Neural progenitor cell (in vitro differentiated cells): Measurements from ENCODE around the gene NOP16. TPM values are rescaled to one million over a fixed set of nuclear protein-coding genes. Genes with fewer than 3 reads are reported as not detected.

Experiments used
- DNase-seq: peaks from one replicate; pipeline ENCODE4 v3.0.0-alpha.2; 2016; ENCODE audit warnings: low spot score
- H2AFZ ChIP-seq: fragments of 200-600 bp; sonication (generic); replicated peaks from 2 replicates; pipeline ENCODE4 v1.6.1; 2016; ENCODE audit warnings: antibody characterized with exemption
- H3F3A ChIP-seq: fragments of 200-600 bp; sonication (generic); 2 replicates; pipeline ENCODE4 v1.6.1; 2016; ENCODE audit warnings: antibody characterized with exemption, low read depth
- H3K27ac ChIP-seq: fragments of 200-600 bp; sonication (generic); 2 replicates; pipeline ENCODE4 v1.5.1; 2016; ENCODE audit warnings: mild to moderate bottlenecking
- H3K27me3 ChIP-seq: fragments of 200-600 bp; sonication (generic); 2 replicates; pipeline ENCODE4 v1.6.1; 2016; ENCODE audit warnings: mild to moderate bottlenecking, moderate library complexity
- H3K36me3 ChIP-seq: fragments of 200-600 bp; sonication (generic); 2 replicates; pipeline ENCODE4 v1.5.1; 2016
- H3K4me1 ChIP-seq: fragments of 200-600 bp; sonication (generic); 2 replicates; pipeline ENCODE4 v1.6.1; 2016; ENCODE audit warnings: mixed run types
- H3K4me2 ChIP-seq: fragments of 200-600 bp; sonication (generic); 2 replicates; pipeline ENCODE4 v1.6.1; 2016
- H3K4me3 ChIP-seq: fragments of 200-600 bp; sonication (generic); 2 replicates; pipeline ENCODE4 v1.5.1; 2016
- H3K79me2 ChIP-seq: fragments of 200-600 bp; sonication (generic); 2 replicates; pipeline ENCODE4 v1.6.1; 2016; ENCODE audit warnings: low read depth
- H3K9ac ChIP-seq: fragments of 200-600 bp; sonication (generic); 2 replicates; pipeline ENCODE4 v1.6.1; 2016
- H3K9me3 ChIP-seq: fragments of 200-600 bp; sonication (generic); 2 replicates; pipeline ENCODE4 v1.5.1; 2016; ENCODE audit warnings: low read depth
- H4K20me1 ChIP-seq: fragments of 200-600 bp; sonication (generic); 2 replicates; pipeline ENCODE4 v1.6.1; 2016; ENCODE audit warnings: low read depth
- H3K27ac Mint-ChIP-seq: 3 replicates; pipeline ENCODE4 v1.8.0; 2021; ENCODE audit warnings: mixed read lengths
- H3K27me3 Mint-ChIP-seq: 2 replicates; pipeline ENCODE4 v1.8.0; 2022; ENCODE audit warnings: low read depth, mild to moderate bottlenecking, inconsistent platforms, moderate library complexity, mixed read lengths; ENCODE audit not compliant: insufficient read depth
- H3K36me3 Mint-ChIP-seq: 3 replicates; pipeline ENCODE4 v1.8.0; 2021; ENCODE audit warnings: mixed read lengths
- H3K4me1 Mint-ChIP-seq: 3 replicates; pipeline ENCODE4 v1.8.0; 2021; ENCODE audit warnings: mixed read lengths
- H3K4me3 Mint-ChIP-seq: 3 replicates; pipeline ENCODE4 v1.8.0; 2021; ENCODE audit warnings: mild to moderate bottlenecking, moderate library complexity, mixed read lengths
- H3K9me3 Mint-ChIP-seq: 3 replicates; pipeline ENCODE4 v1.8.0; 2020; ENCODE audit warnings: mixed read lengths
- EZH2 ChIP-seq: fragments of 200-600 bp; sonication (generic); IDR thresholded peaks from 2 replicates; pipeline ENCODE4 v1.6.1; 2017; ENCODE audit warnings: antibody characterized with exemption, mild to moderate bottlenecking, moderate library complexity
- EZH2phosphoT487 ChIP-seq: fragments of 200-600 bp; sonication (generic); IDR thresholded peaks from 2 replicates; pipeline ENCODE4 v1.6.1; 2017; ENCODE audit warnings: antibody characterized with exemption
- total RNA-seq: library from RNA; depleted of rRNA; stranded (reverse); fragments of >200 nt; gene quantifications from 2 replicates; pipeline ENCODE4 v1.2.3, GENCODE V29; 2015; ENCODE audit warnings: low replicate concordance
- TF ChIP-seq, protein P1 (sequence below): fragments of 200-600 bp; sonication (generic); IDR thresholded peaks from 2 replicates; pipeline ENCODE4 v1.5.1; 2017; ENCODE audit warnings: antibody characterized with exemption, mild to moderate bottlenecking

NOP16 gene
- total RNA-seq, 1 donor from 2014 or later, result 10.3 TPM

DNA sequence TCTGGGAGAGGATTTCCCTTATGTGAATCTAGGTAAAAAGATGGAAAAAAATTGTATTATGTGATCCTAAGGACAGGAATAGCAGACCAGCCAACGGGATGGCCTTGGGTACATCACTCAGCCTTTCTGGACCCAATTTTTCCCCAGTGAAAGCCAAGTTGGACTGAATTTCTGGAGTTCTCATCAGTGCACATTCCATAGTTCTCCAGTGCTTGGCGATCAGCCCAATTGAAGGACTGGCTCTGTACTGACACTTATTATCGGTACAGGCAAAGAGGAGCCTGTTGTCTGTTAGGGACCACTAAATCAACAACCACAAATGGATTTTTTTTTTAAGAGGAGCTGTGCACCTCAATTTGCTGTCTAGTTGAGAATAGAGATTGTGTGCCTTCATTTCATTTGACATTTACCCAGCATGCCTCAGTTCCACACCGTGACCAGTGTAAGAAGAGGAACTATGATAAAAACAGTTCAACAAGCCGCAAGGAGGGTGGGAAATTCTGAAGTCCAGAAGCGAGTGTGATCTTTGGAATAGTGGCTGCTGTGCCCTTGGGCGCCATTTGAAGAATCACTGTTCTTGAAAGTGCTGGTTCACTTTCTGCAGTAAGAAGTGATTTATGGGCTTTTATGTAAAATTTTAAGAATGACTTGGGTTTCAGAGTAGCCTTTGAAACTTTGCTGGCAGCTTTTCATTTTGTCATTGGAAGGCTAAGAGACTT, 15.1 kb downstream of the NOP16 start:
- H3K27ac Mint-ChIP-seq, result no peak overlapping the region
- H3K4me3 Mint-ChIP-seq, result no peak overlapping the region

DNA sequence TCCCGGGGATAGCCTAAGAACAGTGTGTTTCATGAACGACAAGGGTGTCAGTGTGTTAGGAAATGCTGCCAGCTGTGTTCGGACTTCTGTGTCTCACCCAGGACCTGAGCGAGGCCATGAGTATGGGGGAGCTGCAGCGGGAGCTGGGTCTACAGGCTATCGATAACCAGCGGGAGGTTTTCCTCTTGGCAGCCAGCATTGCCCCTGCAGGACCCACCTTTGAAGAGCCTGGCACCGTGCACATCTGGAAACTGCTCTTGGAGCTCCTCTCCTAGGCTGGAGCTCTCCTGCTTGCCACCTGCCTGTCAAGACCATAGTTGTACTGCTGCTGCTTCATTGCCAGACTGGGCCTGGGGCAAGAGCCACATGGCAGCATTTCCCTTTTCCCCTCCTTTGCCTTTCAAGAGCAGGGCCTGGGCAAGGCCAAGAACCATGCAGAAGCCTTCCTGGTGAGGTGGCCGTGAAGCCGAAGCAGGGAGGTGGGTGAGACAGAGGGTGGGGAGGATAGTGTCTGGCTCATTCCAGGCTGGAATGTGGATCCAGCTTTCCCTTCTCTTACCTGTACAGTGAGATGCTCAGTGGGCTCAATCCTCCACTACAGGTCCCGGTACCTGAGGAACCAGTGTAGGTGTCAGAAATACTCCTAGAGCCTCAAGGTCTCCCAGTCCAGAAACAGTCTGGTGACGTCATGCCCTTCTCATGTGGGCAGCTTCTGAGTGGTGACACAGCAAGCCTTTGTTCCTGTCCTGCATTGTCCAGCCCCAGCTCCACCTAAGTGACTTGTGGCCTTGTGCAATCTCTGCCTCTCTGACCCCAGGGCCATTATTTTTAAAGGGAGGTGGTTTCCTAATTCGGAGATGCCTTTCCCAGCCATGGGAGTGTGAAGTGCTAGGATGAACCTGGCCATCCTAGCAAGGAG, 16.5 kb downstream of the NOP16 start:
- H3K4me1 Mint-ChIP-seq, result no peaks in the 10 kb centered on the region
- H3K36me3 ChIP-seq, result no peaks in the 10 kb centered on the region
- no peaks in the 10 kb centered on the region for H3K4me1 ChIP-seq
- no peak for DNase-seq
- peaks cover 7% of the 10 kb centered on the region for H4K20me1 ChIP-seq
- no peak overlapping the region for H2AFZ ChIP-seq
- H3K4me3 Mint-ChIP-seq, result no peak overlapping the region
- TF ChIP-seq EZH2phosphoT487 (no peak), EZH2 (no peak)
- TF ChIP-seq, protein P1, sequence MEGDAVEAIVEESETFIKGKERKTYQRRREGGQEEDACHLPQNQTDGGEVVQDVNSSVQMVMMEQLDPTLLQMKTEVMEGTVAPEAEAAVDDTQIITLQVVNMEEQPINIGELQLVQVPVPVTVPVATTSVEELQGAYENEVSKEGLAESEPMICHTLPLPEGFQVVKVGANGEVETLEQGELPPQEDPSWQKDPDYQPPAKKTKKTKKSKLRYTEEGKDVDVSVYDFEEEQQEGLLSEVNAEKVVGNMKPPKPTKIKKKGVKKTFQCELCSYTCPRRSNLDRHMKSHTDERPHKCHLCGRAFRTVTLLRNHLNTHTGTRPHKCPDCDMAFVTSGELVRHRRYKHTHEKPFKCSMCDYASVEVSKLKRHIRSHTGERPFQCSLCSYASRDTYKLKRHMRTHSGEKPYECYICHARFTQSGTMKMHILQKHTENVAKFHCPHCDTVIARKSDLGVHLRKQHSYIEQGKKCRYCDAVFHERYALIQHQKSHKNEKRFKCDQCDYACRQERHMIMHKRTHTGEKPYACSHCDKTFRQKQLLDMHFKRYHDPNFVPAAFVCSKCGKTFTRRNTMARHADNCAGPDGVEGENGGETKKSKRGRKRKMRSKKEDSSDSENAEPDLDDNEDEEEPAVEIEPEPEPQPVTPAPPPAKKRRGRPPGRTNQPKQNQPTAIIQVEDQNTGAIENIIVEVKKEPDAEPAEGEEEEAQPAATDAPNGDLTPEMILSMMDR, result no peak
- H3F3A ChIP-seq, result no peaks in the 10 kb centered on the region
- no peak overlapping the region for H3K27ac ChIP-seq
- no peak overlapping the region for H3K9ac ChIP-seq
- H3K4me2 ChIP-seq, result no peak overlapping the region
- H3K27me3 Mint-ChIP-seq, result peaks cover 5% of the 10 kb centered on the region
- no peaks in the 10 kb centered on the region for H3K9me3 ChIP-seq
- H3K4me3 ChIP-seq, result no peak overlapping the region
- H3K79me2 ChIP-seq, result no peaks in the 10 kb centered on the region
- peaks cover 7% of the 10 kb centered on the region for H3K27me3 ChIP-seq
- H3K36me3 Mint-ChIP-seq, result peaks cover 28% of the 10 kb centered on the region
- no peaks in the 10 kb centered on the region for H3K9me3 Mint-ChIP-seq
- H3K27ac Mint-ChIP-seq, result no peak overlapping the region

More for the DNA sequence above, 15.1 kb downstream of the NOP16 start:
- H3K27ac ChIP-seq, result no peak overlapping the region
- no peaks in the 10 kb centered on the region for H4K20me1 ChIP-seq
- H3K36me3 Mint-ChIP-seq, result peaks cover 17% of the 10 kb centered on the region
- no peaks in the 10 kb centered on the region for H3F3A ChIP-seq
- DNase-seq, result no peak
- H3K9me3 ChIP-seq, result no peaks in the 10 kb centered on the region
- no peaks in the 10 kb centered on the region for H3K4me1 ChIP-seq
- TF ChIP-seq, protein P1, result no peak
- TF ChIP-seq EZH2 (no peak), EZH2phosphoT487 (no peak)
- no peaks in the 10 kb centered on the region for H3K27me3 ChIP-seq
- no peak overlapping the region for H3K4me3 ChIP-seq
- H3K79me2 ChIP-seq, result no peaks in the 10 kb centered on the region
- no peak overlapping the region for H3K4me2 ChIP-seq
- H3K4me1 Mint-ChIP-seq, result no peaks in the 10 kb centered on the region
- H3K9ac ChIP-seq, result no peak overlapping the region
- H3K9me3 Mint-ChIP-seq, result no peaks in the 10 kb centered on the region
- no peaks in the 10 kb centered on the region for H3K36me3 ChIP-seq
- no peak overlapping the region for H2AFZ ChIP-seq
- H3K27me3 Mint-ChIP-seq, result peaks cover 2% of the 10 kb centered on the region

DNA sequence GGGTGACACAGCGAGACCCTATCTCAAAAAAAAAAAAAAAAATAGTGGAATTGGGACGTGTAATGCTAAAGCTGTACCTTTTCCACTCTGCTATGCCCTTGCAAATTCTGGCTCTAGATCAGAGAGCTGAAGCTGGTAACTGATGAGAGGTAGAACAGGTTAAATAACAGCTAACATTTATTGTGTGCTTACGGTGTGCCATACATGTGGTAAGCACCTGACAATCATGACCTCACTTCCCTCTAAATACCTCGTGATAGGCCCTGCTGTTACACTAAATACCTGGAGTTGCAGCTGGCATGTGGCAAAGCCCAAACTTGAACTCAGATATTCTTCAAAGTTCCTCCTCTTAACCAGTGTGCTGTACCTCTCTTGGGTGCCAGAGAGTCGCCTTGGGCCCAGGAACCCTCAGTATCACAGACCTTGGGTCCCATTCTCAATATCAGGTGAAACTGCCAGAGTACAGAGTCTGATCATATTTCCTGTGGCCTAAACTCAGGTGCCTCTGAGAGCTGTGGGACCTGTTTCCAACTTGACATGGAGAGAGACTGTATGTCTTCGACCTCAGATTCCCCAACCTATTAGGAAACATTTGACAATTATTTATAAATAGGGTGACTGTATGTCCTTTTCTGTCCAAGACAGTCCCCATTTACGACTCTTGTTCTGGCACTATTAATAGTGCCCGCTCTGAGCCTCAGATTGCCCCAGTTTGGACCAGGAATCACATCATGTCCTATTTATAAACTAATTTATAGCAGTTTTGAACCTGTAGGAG, 18.3 kb downstream of the NOP16 start:
- Mint-ChIP-seq H3K4me3 (no peak overlapping the region), H3K4me1 (peaks cover 4% of the 10 kb centered on the region), H3K36me3 (peaks cover 26% of the 10 kb centered on the region), H3K27ac (no peak overlapping the region), H3K9me3 (no peaks in the 10 kb centered on the region), H3K27me3 (peaks cover 5% of the 10 kb centered on the region)
- Histone ChIP-seq H3K9me3 (no peaks in the 10 kb centered on the region), H3K9ac (no peak overlapping the region), H3K4me1 (no peaks in the 10 kb centered on the region), H3K4me3 (no peak overlapping the region), H4K20me1 (peaks cover 7% of the 10 kb centered on the region), H3K36me3 (no peaks in the 10 kb centered on the region), H3K4me2 (no peak overlapping the region), H3K79me2 (no peaks in the 10 kb centered on the region), H3F3A (no peaks in the 10 kb centered on the region), H2AFZ (no peak overlapping the region), H3K27me3 (peaks cover 25% of the 10 kb centered on the region), H3K27ac (no peak overlapping the region)
- DNase-seq, result no peak
- TF ChIP-seq EZH2phosphoT487 (no peak), EZH2 (no peak)
- TF ChIP-seq, protein P1, result no peak
